Measurements from ENCODE around the gene RAF1.
A peak's percentile ranks its signal among the peaks of the same experiment; 100 is the strongest.
"Not testable (repeated sequence)": the region's sequence is repeated elsewhere in the genome, so short reads cannot be mapped to it uniquely, and the experiment has no call there.

The RAF1 gene

DNA sequence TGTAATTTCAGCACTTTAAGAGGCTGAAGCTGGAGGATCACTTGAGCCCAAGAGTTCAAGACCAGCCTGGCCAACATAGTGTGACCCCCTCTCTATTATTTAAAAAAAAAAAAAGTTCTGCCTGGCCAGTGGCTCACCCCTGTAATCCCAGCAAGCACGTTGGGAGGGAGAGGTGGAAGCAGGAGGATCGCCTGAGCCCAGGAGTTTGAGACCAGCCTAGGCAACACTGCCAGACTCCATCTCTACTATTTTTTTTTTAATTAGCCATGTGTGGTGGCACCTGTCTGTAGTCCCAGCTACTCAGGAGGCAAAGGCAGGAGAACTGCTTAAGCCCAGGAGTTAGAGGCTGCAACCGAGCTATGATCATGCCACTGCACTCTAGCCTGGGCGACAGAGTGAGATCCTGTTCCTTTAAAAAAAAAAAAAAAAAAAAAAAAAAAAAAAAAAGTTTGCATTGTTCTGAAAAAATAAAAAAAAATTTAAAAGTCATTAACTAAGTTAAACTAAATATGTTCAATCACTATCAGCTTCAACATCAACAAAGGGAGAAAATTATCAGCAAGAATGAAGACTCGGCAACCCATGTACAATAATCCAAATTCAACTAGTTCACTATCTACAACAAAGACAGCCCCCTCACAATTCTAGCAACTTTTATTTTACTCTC, 1.9 kb downstream of the RAF1 start:
- Mint-ChIP-seq H3K36me3 (ENCODE audit: low read depth) (peaks cover 13% of the 10 kb centered on the region), H3K27me3 (no peaks in the 10 kb centered on the region), H3K4me3 (peak overlapping the region; percentile 88), H3K27ac (peak overlapping the region; percentile 87), H3K9me3 (no peaks in the 10 kb centered on the region), H3K4me1 (ENCODE audit: low read depth) (peaks cover 53% of the 10 kb centered on the region)

DNA sequence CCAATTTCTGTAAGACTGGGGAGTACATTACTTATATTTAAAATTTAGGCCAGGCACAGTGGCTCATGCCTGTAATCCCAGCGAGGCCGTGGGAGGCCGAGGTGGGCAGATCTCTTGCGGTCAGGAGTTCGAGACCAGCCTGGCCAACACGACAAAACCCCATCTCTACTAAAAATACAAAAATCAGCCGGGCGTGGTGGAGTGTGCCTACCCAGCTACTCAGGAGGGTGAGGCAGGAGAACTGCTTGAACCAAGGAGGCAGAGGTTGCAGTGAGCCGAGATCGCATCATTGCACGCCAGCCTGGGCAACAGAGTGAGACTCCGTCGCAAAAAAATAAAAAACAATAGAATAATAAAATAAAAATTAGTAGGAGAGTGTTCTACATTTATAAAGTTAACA, 2.5 kb downstream of the RAF1 start:
- Mint-ChIP-seq H3K36me3 (ENCODE audit: low read depth) (peaks cover 14% of the 10 kb centered on the region), H3K4me1 (ENCODE audit: low read depth) (peaks cover 59% of the 10 kb centered on the region)
- not testable (repeated sequence) for H3K9me3 Mint-ChIP-seq, H3K4me3 Mint-ChIP-seq, H3K27me3 Mint-ChIP-seq, H3K27ac Mint-ChIP-seq

DNA sequence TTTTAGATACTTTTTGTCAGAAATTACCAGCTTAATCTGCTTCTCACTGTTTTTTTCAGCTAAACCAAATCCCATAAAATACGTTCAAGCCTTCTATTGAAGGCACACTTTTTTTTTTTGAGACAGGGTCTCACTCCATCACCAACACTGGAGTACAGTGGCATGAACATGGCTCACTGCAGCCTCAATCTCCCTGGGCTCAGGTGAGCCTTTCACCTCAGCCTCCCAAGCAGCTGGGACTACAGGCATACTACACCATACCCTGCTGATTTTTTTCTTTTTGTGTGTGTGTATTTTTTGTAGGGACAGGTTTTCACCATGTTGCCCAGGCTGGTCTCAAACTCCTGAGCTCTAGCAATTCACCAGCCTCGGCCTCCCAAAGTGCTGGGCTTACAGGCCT, 3.7 kb downstream of the RAF1 start:
- peaks cover 24% of the 10 kb centered on the region for H3K36me3 Mint-ChIP-seq (ENCODE audit: low read depth)
- H3K4me3 Mint-ChIP-seq, result peak overlapping the region; percentile 11
- peaks cover 71% of the 10 kb centered on the region for H3K4me1 Mint-ChIP-seq (ENCODE audit: low read depth)
- no peak overlapping the region for H3K27ac Mint-ChIP-seq
- H3K9me3 Mint-ChIP-seq, result no peaks in the 10 kb centered on the region
- H3K27me3 Mint-ChIP-seq, result no peaks in the 10 kb centered on the region

DNA sequence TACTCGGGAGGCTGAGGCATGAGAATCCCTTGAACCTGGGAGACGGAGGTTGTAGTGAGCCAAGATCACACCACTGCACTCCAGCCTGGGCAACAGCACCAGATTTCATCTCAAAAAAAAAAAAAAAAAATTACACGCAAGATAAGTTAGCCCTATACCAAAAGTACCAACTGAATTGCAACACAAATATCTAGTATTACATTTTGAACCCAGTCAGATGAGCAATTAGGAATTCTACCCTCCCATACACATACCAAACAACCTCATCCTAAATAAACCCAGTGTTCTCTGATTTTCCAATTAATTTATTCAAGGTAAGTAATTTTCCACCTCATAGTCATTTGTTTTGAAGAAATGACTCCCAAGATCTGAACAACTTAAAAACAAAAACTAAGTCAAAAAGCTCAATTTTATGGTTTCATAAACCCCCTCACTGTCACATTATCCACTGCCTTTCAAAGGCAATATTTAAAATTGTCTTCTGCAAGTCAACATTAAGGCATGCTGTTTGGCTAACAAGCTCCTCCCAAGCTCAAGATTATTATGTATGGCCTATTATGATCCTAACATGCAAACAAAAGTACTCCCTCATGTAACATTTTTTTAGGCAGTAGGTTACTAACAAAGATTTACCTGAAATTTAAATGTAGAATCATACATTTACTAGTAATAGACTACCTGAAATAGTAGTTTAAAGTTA, 4.5 kb downstream of the RAF1 start:
- peak overlapping the region; percentile 55 for H3K4me3 Mint-ChIP-seq
- no peaks in the 10 kb centered on the region for H3K9me3 Mint-ChIP-seq
- H3K4me1 Mint-ChIP-seq (ENCODE audit: low read depth), result peaks cover 70% of the 10 kb centered on the region

DNA sequence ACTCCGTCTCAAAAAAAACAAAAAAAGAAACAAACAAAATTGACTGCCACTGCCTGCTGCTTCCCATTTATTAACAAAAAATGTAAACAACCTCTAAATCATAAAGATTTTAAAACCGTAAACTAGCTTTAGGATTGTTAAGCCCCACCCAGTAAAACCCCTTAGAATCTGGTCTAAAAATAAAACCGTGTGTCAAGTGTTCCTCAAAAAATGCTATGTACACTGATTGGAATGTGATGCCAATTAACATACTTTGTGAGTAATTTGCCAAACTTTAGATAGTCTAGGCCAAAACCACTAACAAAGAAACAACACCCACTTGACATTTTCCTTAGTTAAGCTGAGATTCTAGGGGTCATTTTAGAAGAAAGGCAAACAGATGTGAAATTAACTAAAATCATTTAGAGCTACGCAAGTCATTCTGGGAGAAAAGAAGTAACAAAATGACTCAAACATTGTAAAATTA, 5.3 kb downstream of the RAF1 start:
- no peaks in the 10 kb centered on the region for H3K9me3 Mint-ChIP-seq
- H3K27me3 Mint-ChIP-seq, result no peaks in the 10 kb centered on the region
- peak overlapping the region; percentile 87 for H3K27ac Mint-ChIP-seq
- peak overlapping the region; percentile 45 for H3K4me3 Mint-ChIP-seq
- peaks cover 74% of the 10 kb centered on the region for H3K4me1 Mint-ChIP-seq (ENCODE audit: low read depth)
- peaks cover 24% of the 10 kb centered on the region for H3K36me3 Mint-ChIP-seq (ENCODE audit: low read depth)

More for the DNA sequence above, 4.5 kb downstream of the RAF1 start:
- peaks cover 24% of the 10 kb centered on the region for H3K36me3 Mint-ChIP-seq (ENCODE audit: low read depth)
- peak overlapping the region; percentile 87 for H3K27ac Mint-ChIP-seq
- H3K27me3 Mint-ChIP-seq, result no peaks in the 10 kb centered on the region

DNA sequence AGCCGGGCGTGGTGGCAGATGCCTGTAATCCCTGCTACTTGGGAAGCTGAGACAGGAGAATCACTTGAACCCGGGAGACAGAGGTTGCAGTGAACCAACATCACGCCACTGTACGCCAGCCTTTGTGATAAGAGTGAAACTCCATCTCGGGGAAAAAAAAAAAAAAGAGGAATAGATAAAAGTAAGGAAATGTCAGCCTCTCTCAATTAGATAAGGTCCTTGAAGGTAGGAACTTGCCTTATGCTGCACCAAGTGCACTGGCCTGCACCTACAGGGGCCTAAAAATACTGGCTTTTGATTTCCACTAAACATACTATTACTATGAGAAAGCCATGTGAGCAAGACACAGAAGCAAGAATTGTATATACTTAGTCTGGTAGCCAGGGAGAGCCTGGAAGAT, 7.1 kb downstream of the RAF1 start:
- no peak overlapping the region for H3K4me3 Mint-ChIP-seq
- H3K4me1 Mint-ChIP-seq (ENCODE audit: low read depth), result peaks cover 75% of the 10 kb centered on the region
- no peaks in the 10 kb centered on the region for H3K27me3 Mint-ChIP-seq
- H3K36me3 Mint-ChIP-seq (ENCODE audit: low read depth), result peaks cover 23% of the 10 kb centered on the region
- H3K9me3 Mint-ChIP-seq, result no peaks in the 10 kb centered on the region
- no peak overlapping the region for H3K27ac Mint-ChIP-seq

DNA sequence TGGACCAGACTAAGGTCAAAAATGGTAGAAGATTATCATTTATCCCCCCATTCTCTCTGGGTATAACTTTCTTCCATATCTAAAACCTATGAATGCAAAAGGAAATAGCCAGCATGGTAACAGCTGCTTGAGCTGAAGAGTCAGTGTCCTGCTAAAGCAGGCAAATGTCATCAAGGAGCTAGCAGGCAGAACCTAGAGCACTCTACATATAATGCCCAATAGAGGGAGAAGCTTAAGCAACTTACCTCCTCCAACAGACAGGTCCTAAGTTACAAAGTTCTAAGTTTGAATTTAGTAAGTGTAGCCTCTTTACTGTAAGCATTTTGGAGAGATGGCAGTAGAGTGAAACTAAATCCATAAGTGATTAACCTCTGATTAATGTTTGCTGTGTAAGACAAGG, 7.7 kb downstream of the RAF1 start:
- Mint-ChIP-seq H3K9me3 (no peaks in the 10 kb centered on the region), H3K27me3 (no peaks in the 10 kb centered on the region), H3K36me3 (ENCODE audit: low read depth) (peaks cover 23% of the 10 kb centered on the region), H3K4me3 (no peak overlapping the region), H3K4me1 (ENCODE audit: low read depth) (peaks cover 72% of the 10 kb centered on the region), H3K27ac (no peak overlapping the region)

DNA sequence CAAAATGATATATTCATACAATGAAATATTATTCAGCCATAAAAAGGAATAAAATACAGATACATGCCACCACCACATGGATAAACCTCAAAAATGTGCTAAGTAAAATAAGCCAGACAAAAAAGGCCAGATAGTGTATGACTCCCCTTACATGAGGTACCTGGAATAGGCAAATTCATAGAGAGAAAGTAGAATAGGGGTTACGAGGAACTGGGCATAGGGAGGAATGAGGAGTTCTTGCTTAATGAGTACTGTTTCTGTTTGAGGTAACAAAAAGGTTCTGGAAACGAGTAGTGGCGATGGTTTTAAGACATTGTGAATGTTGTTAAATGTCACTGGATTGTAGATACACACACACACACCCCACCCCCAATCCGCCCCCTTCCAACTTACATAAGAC, 8.2 kb downstream of the RAF1 start:
- peaks cover 24% of the 10 kb centered on the region for H3K36me3 Mint-ChIP-seq (ENCODE audit: low read depth)
- H3K27ac Mint-ChIP-seq, result no peak overlapping the region
- no peak overlapping the region for H3K4me3 Mint-ChIP-seq
- H3K4me1 Mint-ChIP-seq (ENCODE audit: low read depth), result peaks cover 72% of the 10 kb centered on the region
- no peaks in the 10 kb centered on the region for H3K9me3 Mint-ChIP-seq
- no peaks in the 10 kb centered on the region for H3K27me3 Mint-ChIP-seq

DNA sequence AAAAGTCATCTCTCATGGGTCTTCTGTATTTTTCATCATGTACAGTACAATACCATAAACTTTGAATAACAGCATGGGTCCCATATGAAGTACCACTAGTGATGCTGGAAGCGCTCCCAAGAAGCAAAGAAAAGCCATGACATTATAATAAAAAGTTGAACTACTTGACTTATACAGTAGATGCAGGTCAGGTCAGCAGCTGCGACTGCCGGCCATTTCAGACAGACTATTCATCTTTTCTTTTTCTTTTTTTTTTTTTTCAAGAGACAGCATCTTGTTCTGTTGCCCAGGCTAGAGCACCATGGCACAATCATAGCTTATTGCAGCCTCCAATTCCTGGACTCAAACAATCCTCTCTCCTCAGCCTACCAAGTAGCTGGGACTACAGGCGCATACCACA, 10.2 kb downstream of the RAF1 start:
- no peaks in the 10 kb centered on the region for H3K27me3 Mint-ChIP-seq
- H3K9me3 Mint-ChIP-seq, result no peaks in the 10 kb centered on the region
- no peak overlapping the region for H3K27ac Mint-ChIP-seq
- no peak overlapping the region for H3K4me3 Mint-ChIP-seq
- peaks cover 69% of the 10 kb centered on the region for H3K4me1 Mint-ChIP-seq (ENCODE audit: low read depth)
- H3K36me3 Mint-ChIP-seq (ENCODE audit: low read depth), result peaks cover 25% of the 10 kb centered on the region

DNA sequence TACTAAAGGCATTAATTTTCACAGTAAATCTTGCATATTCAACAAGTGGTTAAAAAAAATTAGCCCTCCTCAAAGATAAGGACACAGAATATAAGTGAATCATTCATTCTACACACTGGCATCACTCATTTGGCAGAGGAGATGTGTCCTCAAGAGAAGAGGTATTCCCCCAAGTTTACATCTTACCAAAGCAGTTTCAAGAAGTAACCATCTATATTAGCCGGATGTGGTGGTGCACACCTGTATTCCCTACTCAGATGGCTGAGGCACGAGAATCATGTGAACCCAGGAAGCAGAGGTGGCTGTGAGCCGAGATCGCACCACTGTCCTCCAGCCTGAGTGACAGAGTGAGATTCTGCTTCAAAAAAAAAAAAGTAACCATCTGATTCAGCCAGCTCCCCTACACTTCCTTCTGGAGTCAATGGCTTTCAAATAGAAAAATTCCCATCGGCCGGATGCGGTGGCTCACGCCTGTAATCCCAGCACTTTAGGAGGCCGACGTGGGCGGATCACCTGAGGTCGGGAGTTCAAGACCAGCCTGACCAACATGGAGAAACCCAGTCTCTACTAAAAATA, 15.4 kb downstream of the RAF1 start:
- Mint-ChIP-seq H3K36me3 (ENCODE audit: low read depth) (peaks cover 13% of the 10 kb centered on the region), H3K4me3 (no peak overlapping the region), H3K9me3 (no peaks in the 10 kb centered on the region), H3K27ac (peak overlapping the region; percentile 31), H3K27me3 (no peaks in the 10 kb centered on the region), H3K4me1 (ENCODE audit: low read depth) (peaks cover 65% of the 10 kb centered on the region)

DNA sequence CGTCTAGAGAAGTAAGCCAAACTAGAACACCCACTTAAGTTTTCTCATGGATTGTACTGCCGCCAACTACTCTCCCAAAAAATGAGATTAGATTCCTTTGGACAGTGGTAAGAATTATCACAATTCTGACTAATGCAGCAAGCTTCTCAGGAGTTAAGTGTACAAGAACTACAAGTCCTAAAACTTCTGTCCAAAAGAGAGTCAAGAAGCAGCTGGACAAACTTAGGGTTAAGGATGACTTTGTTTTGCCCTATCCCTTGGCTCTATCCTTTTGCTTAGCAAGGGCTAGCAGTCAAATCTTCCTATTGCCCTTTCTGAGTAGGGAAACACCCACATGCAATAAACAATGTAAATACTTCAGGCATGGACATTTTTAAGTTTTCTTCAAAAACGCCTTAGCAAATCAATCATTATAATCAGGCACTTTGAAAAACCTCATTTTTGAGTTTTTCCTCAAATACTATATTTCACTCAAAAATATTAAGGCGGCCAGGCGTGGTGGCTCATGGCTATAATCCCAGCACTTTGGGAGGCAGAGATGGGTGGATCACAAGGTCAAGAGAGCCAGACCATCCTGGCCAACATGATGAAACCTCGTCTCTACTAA, 19.5 kb downstream of the RAF1 start:
- H3K27ac Mint-ChIP-seq, result no peak overlapping the region

DNA sequence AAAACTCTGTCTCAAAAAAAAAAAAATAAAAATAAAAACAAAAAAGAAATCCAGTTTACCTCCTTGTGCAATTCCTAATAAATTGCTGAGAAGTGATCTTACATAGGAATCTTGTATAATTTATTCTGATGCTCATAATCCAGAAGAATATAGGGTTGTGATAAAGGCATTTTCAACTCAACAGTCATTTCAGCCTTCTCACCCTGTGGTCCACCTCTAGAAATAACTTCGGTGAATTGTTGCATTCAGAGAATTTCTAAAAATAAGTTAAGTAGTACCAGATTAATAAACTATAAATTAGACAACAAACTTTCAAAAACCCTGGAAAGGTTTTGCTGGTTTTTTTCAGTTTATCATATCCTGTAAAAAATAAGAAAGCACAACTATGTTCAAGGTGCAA, 20.2 kb downstream of the RAF1 start:
- Mint-ChIP-seq H3K9me3 (no peaks in the 10 kb centered on the region), H3K36me3 (ENCODE audit: low read depth) (peaks cover 19% of the 10 kb centered on the region), H3K4me1 (ENCODE audit: low read depth) (peaks cover 61% of the 10 kb centered on the region), H3K4me3 (no peak overlapping the region), H3K27ac (no peak overlapping the region), H3K27me3 (no peaks in the 10 kb centered on the region)

More for the DNA sequence above, 19.5 kb downstream of the RAF1 start:
- Mint-ChIP-seq H3K9me3 (no peaks in the 10 kb centered on the region), H3K4me1 (ENCODE audit: low read depth) (peaks cover 62% of the 10 kb centered on the region), H3K27me3 (no peaks in the 10 kb centered on the region), H3K4me3 (no peak overlapping the region), H3K36me3 (ENCODE audit: low read depth) (peaks cover 19% of the 10 kb centered on the region)

DNA sequence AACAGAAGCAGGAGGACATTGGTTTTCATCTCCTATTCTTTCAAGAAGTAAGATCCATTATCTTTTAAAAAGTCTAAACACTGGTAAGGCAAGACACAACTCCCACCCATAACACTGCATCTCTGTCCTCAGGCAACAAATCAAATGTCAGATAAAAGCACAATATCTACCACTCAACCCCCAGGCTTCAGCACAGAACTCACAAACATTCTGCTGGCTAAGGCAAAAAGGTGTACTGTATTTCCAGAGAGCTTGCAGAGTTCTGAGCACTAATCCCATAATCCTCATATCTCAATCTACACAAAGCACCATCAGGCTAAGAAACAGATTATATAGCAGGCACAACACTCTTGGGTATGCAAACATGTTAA, 20.9 kb downstream of the RAF1 start:
- Mint-ChIP-seq H3K36me3 (ENCODE audit: low read depth) (peaks cover 20% of the 10 kb centered on the region), H3K9me3 (no peaks in the 10 kb centered on the region), H3K27ac (no peak overlapping the region), H3K4me1 (ENCODE audit: low read depth) (peaks cover 60% of the 10 kb centered on the region), H3K27me3 (no peaks in the 10 kb centered on the region), H3K4me3 (no peak overlapping the region)

DNA sequence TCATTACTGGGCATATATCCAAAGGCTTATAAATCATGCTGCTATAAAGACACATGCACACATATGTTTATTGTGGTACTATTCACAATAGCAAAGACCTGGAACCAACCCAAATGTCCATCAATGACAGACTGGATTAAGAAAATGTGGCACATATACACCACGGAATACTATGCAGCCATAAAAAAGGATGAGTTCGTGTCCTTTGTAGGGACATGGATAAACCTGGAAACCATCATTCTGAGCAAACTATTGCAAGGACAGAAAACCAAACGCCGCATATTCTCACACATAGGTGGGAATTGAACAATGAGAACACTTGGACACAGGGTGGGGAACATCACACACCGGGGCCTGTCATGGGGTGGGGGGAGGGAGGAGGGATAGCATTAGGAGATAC, 23.1 kb downstream of the RAF1 start:
- H3K27ac Mint-ChIP-seq, H3K9me3 Mint-ChIP-seq, H3K27me3 Mint-ChIP-seq, H3K4me3 Mint-ChIP-seq: not testable (repeated sequence)
- H3K4me1 Mint-ChIP-seq (ENCODE audit: low read depth), result peaks cover 57% of the 10 kb centered on the region
- H3K36me3 Mint-ChIP-seq (ENCODE audit: low read depth), result peaks cover 23% of the 10 kb centered on the region

DNA sequence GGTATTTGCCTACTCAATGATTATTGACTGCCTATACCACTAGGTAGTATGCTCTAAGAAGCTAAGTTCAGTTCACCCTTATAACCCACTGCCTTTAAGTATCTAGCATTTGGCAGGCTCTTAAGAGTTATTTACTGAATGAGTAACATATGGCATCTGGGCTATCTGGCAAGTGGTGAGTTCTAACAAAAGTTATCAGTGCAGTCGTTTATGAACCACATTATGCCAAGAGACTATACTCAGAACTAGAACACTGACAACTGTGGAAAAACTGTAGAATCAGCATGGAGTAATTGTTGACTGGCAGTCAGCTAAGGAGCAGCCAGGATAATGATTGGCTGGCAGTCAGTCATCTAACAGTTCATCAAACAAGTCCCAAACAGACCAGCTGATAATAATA, 25.8 kb downstream of the RAF1 start:
- H3K9me3 Mint-ChIP-seq, result no peaks in the 10 kb centered on the region
- peaks cover 35% of the 10 kb centered on the region for H3K36me3 Mint-ChIP-seq (ENCODE audit: low read depth)
- H3K27ac Mint-ChIP-seq, result no peak overlapping the region
- H3K27me3 Mint-ChIP-seq, result no peaks in the 10 kb centered on the region
- peaks cover 49% of the 10 kb centered on the region for H3K4me1 Mint-ChIP-seq (ENCODE audit: low read depth)
- H3K4me3 Mint-ChIP-seq, result no peak overlapping the region
